Adrenal gland (tissue), 12 donors: ENCODE results near the gene EEF1AKMT1. TPM values are rescaled to one million over a fixed set of nuclear protein-coding genes. Genes with fewer than 3 reads are reported as not detected.

ENCODE experiments used
- DNase-seq, 7 donors: peaks; one replicate each; pipeline ENCODE4 v3.0.0-alpha.2; 2019 to 2020
- H3K27ac ChIP-seq, 5 donors: fragments of 200-600 bp; sonication (generic) in 4 of 5; 1 replicate in 3 of 5; 2 replicates in 2 of 5; pipeline versions ENCODE4 v1.5.1 to v1.8.0; 2016 to 2020; ENCODE audit warnings: mild to moderate bottlenecking in 1 of 5
- H3K27me3 ChIP-seq: fragments of 200-600 bp; 2 replicates; pipeline ENCODE4 v1.8.0; 2021
- H3K36me3 ChIP-seq, 2 donors: fragments of 200-600 bp; replicated peaks in 1 of 2; 1 replicate in 1 of 2; 2 replicates in 1 of 2; pipeline versions ENCODE4 v1.5.1 to v1.8.0; 2018 to 2022
- H3K4me1 ChIP-seq, 2 donors: fragments of 200-600 bp; replicated peaks in 1 of 2; 1 replicate in 1 of 2; 2 replicates in 1 of 2; pipeline versions ENCODE4 v1.5.1 to v1.8.0; 2018 to 2021
- H3K4me3 ChIP-seq, 4 donors: fragments of 200-600 bp; sonication (generic) in 3 of 4; one replicate each; pipeline ENCODE4 v1.5.1; 2016 to 2018
- H3K9me3 ChIP-seq, 3 donors: fragments of 200-600 bp; sonication (generic) in 1 of 3; replicated peaks in 1 of 3; 1 replicate in 2 of 3; 2 replicates in 1 of 3; pipeline versions ENCODE4 v1.5.1 to v1.8.0; 2016 to 2021
- CTCF ChIP-seq, 6 experiments: fragments of 450-650 bp in 4 of 6; fragments of 200-600 bp in 2 of 6; sonication (generic) in 1 of 6; IDR thresholded peaks; 1 replicate in 5 of 6; 2 replicates in 1 of 6; pipeline versions ENCODE4 v1.5.1 to v1.8.0; 2016 to 2021; ENCODE audit warnings: antibody characterized with exemption in 6 of 6, mild to moderate bottlenecking in 2 of 6, moderate library complexity in 1 of 6
- POLR2A ChIP-seq, 2 donors: fragments of 450-650 bp; IDR thresholded peaks; one replicate each; pipeline ENCODE4 v1.6.1; 2017; ENCODE audit warnings: antibody characterized with exemption in 2 of 2, mild to moderate bottlenecking in 2 of 2, moderate library complexity in 1 of 2
- WGBS, 4 donors: extraction: QIAGEN DNeasy Blood & Tissue Kit in 2 of 4; methylation state at CpG; one replicate each; pipeline versions ENCODE4 v1.1.5 to v1.1.7; 2013 to 2017; 5-methylcytosine and 5-hydroxymethylcytosine counted together
- intact Hi-C, 2 donors: fragments of 100-400 bp; cut with DNase I; formaldehyde crosslinking; loops; one replicate each; pipeline versions ENCODE4 v1.14.1 to v1.15.0; 2022 to 2023
- polyA plus RNA-seq, 3 donors: library from polyadenylated mRNA; stranded (reverse); fragments of 200-250 nt in 2 of 3; fragments of 350-450 nt in 1 of 3; fragmentation: Illumina TruSeq in 1 of 3; extraction: RNeasy Lipid Tissue Mini Kit (QIAGEN cat#74804) in 1 of 3; gene quantifications; one replicate each; pipeline ENCODE4 v1.2.3, GENCODE V29; 2013 to 2014
- total RNA-seq, 9 donors: library from RNA; depleted of rRNA in 4 of 9; stranded (reverse); fragments of >200 nt in 4 of 9; fragments of 120-200 nt in 1 of 9; fragmentation: NEBNext Ultra II Directional in 1 of 9; extraction: Animal tissue kit (Norgen Biotek cat#: 25700) in 1 of 9; gene quantifications; one replicate each; pipeline versions ENCODE4 v1.1.0 to v1.2.4, GENCODE V29; 2013 to 2023
- donor health status: healthy with polysubstance abuse.
- donor health status: Bipolar disorder and iron deficiency.
- donor health status: DM: yes; HTN: yes; CAD: no.
- donor health status: DM: no; HTN: no; CAD: no.
- donor health status: DM: no; HTN: no; CAD: no.
- donor health status: DM: yes; HTN: yes; CAD: no.

The EEF1AKMT1 gene
- total and polyA plus RNA-seq, 12 donors = 6.8 to 20.0 (median 13.8) TPM

DNA sequence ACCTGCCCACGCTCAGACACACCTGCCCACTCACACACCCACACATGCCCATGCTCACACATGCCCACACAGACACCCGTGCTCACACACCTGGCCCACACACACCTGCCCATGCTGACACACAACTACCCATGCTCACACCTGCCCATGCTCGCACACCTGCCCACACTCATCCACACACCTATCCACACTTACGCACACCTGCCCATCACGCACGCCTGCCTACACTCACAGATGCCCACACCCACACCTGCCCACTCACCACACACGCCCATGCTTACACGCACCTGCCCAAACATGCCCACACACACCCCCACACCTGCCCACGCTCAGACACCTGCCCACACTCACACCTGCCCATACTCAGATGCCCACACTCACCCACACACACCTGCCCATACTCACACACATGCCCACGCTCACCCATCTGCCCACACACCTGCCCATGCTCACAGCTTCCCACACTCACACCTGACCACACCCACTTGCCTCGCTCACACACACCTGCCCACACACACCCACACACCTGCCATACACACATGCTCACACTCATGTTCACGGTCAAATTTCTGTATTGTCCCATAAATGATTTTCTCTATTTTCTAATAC, 54.7 kb downstream of the EEF1AKMT1 start:
- 86 to 95% (median 89%) methylated on average over 12 of the region's 12 CpGs for WGBS, 4 donors
- Histone ChIP-seq H3K4me3 (no peak overlapping the region), H3K36me3 (no peaks in the 10 kb centered on the region), H3K27me3 (no peaks in the 10 kb centered on the region), H3K27ac (no peak overlapping the region), H3K9me3 (no peaks in the 10 kb centered on the region), H3K4me1 (peaks cover 8 to 12% of the 10 kb centered on the region in 2 donors)
- no peak for TF ChIP-seq POLR2A (IDR thresholded peaks at IDR 0.05)
- intact Hi-C loops = loop anchor here in 1 of 2 donors (5.0 to 10.0 kb wide), 2 partner anchors 108 to 224 kb away; no protein-coding TSS in a partner anchor
- no peak for DNase-seq

GRCh38 chr13:20717581-20718542, 55.9 kb downstream of the EEF1AKMT1 start:
- Histone ChIP-seq H3K4me1 (peaks cover 12 to 24% of the 10 kb centered on the region in 2 donors), H3K4me3 (no peak overlapping the region), H3K9me3 (no peaks in the 10 kb centered on the region), H3K36me3 (no peaks in the 10 kb centered on the region), H3K27ac (no peak overlapping the region), H3K27me3 (no peaks in the 10 kb centered on the region)
- DNase-seq = no peak
- WGBS, 4 donors = 90 to 96% (median 94%) methylated on average over 37 to 44 of the region's 44 CpGs
- no peak for TF ChIP-seq POLR2A (IDR thresholded peaks at IDR 0.05)
- no peak for TF ChIP-seq CTCF (IDR thresholded peaks at IDR 0.05)
- intact Hi-C loops = loop anchor here in 1 of 2 donors (5.0 to 10.0 kb wide), 2 partner anchors 109 to 223 kb away; no protein-coding TSS in a partner anchor

- intact Hi-C loops = loop anchor here in 1 of 2 donors (5.0 to 10.0 kb wide), 2 partner anchors 110 to 222 kb away; no protein-coding TSS in a partner anchor
- Histone ChIP-seq H3K4me3 (no peak overlapping the region), H3K27ac (no peak overlapping the region), H3K27me3 (no peaks in the 10 kb centered on the region), H3K9me3 (no peaks in the 10 kb centered on the region), H3K36me3 (no peaks in the 10 kb centered on the region), H3K4me1 (peaks cover 10 to 30% of the 10 kb centered on the region in 2 donors)
- TF ChIP-seq POLR2A (IDR thresholded peaks at IDR 0.05) (no peak), CTCF (IDR thresholded peaks at IDR 0.05) (no peak)
- no peak for DNase-seq
- 82 to 91% (median 88%) methylated on average over 12 to 15 of the region's 15 CpGs for WGBS, 4 donors
Observed at GRCh38 chr13:20716951-20717350, 56.8 kb downstream of the EEF1AKMT1 start.

DNA sequence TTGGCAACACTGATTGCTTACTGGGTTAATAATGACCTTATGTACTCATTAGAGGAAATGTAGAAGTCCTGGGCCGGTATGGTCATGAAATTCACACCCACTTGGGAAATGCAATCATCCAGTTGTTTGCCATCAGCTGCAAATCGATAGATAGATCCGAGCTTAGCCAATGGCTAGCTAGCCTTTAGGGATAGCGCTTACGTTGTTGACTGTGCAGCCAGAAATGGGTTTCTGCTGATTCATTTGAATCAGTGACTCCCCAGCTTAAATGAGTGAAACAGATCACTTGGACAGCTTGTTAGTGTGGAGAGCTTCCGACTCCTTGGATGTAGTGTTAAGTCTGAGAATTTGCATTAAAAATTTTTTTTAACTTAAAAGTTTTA, 58.4 kb downstream of the EEF1AKMT1 start:
- DNase-seq = no peak
- Histone ChIP-seq H3K36me3 (no peaks in the 10 kb centered on the region), H3K4me1 (peaks cover 5 to 24% of the 10 kb centered on the region in 2 donors), H3K27ac (no peak overlapping the region), H3K4me3 (no peak overlapping the region), H3K9me3 (no peaks in the 10 kb centered on the region), H3K27me3 (no peaks in the 10 kb centered on the region)
- TF ChIP-seq POLR2A (IDR thresholded peaks at IDR 0.05) (no peak), CTCF (IDR thresholded peaks at IDR 0.05) (no peak)
- intact Hi-C loops = loop anchor here in 1 of 2 donors (5.0 to 10.0 kb wide), 2 partner anchors 112 to 221 kb away; no protein-coding TSS in a partner anchor
- 84 to 93% (median 88%) methylated on average over 6 of the region's 6 CpGs for WGBS, 4 donors
